Measurements from ENCODE around the gene CDRT15L2.
"Not testable (repeated sequence)": the region's sequence is repeated elsewhere in the genome, so short reads cannot be mapped to it uniquely, and the experiment has no call there.

Gene CDRT15L2

GRCh38 chr17:20579424-20579823 is at the start of gene CDRT15L2:
TSS of gene CDRT15L2 (plus strand) at chr17:20579724. CDS start at chr17:20579744, 20 bp downstream.
- not testable (repeated sequence) for DNase-seq (ENCODE audit: low spot score)

- DNase-seq (ENCODE audit: low spot score) = not testable (repeated sequence)
These were observed 49.4 kb upstream of the CDRT15L2 start for GRCh38 chr17:20530104-20530503.

GRCh38 chr17:20532544-20533090 is 46.9 kb upstream of the CDRT15L2 start:
- DNase-seq (ENCODE audit: low spot score) = not testable (repeated sequence)

DNA sequence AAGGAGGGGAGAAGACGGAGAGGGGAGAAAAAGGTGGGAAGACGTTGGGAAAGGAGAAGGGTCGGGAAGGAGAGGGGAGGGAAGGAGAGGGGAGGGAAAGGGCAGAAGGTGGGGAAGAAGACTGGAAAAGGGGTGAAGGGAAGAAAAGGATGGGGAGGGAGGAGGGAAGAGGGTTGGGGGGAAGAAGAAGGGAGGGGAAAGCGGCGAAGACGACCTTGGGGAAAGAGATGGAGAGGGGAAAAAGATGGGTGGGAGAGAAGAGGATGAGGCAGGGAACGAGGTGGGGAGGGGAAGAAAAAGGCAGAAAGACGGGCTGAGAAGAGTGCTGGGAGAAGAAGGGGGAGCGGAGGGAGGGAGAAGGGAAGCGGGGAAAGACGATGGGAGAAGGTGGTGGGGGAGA is 46.3 kb upstream of the CDRT15L2 start:
- DNase-seq (ENCODE audit: low spot score) = not testable (repeated sequence)

GRCh38 chr17:20534711-20535550 is 44.6 kb upstream of the CDRT15L2 start:
- DNase-seq (ENCODE audit: low spot score) = peak; percentile 16

DNA sequence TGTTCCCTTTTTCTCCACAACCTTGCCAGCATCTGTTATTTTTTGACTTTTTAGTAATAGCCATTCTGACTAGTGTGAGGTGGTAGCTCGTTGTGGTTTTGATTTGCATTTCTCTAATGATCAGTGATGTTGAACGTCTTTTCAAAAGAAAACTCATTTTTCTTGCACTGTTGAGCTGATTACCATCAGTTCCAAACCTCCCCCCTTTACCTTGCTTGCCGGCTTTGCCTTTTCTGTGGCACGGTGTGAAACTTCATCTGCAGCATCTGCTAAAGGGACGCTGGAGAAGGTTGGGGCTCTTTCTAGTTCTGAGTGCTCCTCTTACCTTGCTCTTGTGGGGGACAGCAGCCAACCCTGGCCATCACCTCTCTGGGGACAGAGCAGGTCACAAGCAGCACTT is 39.1 kb upstream of the CDRT15L2 start:
- not testable (repeated sequence) for DNase-seq (ENCODE audit: low spot score)

GRCh38 chr17:20540865-20541264 is 38.7 kb upstream of the CDRT15L2 start:
- not testable (repeated sequence) for DNase-seq (ENCODE audit: low spot score)

DNA sequence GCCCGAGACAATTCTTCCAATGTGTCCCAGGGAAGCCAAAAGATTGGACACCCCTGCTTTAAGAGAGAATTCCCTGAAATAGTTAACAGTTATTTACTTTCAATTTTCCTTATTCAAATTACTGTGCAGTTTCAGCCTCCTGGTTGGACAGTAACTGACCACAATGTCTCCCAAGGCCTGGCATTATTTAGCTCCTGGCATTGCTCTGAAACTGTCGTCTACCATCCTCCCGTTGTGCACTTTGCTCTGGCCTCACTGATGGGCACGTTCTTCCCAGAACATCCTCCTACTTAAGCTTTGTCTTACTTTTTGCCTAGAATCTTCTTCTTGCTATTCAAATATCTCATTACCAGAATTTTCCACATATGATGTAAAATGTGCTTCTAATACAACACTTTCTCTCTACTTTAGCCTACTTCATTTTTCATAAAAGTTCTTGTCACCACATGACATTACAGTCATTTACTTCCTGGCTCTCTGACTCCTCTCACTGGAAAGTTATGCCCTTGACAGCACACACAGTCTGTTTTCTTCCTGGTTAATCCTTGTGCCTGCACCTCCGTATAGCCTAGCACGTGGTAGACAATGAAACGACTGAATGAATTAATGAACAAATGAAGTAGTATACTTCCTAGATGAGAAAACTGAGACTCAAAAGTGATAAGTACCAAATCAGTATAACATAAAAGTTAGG is 37.5 kb upstream of the CDRT15L2 start:
- not testable (repeated sequence) for DNase-seq (ENCODE audit: low spot score)

GRCh38 chr17:20547923-20548322 is 31.6 kb upstream of the CDRT15L2 start:
- DNase-seq (ENCODE audit: low spot score) = not testable (repeated sequence)

GRCh38 chr17:20552920-20553319 is 26.6 kb upstream of the CDRT15L2 start:
- not testable (repeated sequence) for DNase-seq (ENCODE audit: low spot score)

DNA sequence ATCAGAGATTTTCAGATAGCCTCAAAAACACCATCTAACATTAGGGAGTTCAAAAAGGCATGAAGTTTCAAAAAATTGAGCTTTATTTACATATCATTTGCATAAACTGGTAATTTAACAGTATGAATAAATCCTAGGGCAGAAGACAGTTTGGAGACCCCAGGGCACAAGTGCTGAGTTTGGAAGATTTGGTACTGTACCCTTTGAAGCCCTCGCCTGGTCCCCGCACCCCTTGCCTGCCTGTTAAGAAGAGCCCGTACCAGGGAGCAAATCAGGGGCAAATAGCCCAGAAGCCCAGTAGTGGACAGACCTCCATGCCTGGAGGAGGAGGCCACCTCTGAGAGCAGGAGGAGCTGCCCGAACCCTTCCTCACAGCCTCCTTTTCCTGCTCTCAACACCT is 24.8 kb upstream of the CDRT15L2 start:
- DNase-seq (ENCODE audit: low spot score) = not testable (repeated sequence)

GRCh38 chr17:20555135-20556010 is 24.2 kb upstream of the CDRT15L2 start:
- DNase-seq (ENCODE audit: low spot score) = not testable (repeated sequence)

DNA sequence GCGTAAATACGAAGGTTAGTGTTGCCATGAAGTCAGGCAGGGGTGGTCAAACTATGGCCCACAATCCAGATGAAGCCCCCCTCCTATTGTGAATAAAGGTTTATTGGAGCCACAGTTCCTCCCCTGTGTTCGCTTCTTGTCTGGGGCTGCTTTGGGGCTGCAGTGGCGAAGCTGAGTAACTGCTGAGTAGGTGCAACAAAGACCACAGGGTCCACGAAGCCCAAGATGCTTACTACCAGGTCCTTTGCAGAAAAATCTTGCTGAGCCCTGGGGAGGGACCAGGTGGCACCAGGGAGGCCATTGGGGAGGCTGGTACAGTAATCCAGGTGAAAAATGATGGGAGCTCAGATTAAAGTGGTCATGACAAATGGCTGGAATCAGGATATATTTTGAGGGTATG is 21.4 kb upstream of the CDRT15L2 start:
- DNase-seq (ENCODE audit: low spot score) = not testable (repeated sequence)

GRCh38 chr17:20559018-20559417 is 20.5 kb upstream of the CDRT15L2 start:
- not testable (repeated sequence) for DNase-seq (ENCODE audit: low spot score)

GRCh38 chr17:20562587-20562986 is 16.9 kb upstream of the CDRT15L2 start:
- no peak for DNase-seq (ENCODE audit: low spot score)

DNA sequence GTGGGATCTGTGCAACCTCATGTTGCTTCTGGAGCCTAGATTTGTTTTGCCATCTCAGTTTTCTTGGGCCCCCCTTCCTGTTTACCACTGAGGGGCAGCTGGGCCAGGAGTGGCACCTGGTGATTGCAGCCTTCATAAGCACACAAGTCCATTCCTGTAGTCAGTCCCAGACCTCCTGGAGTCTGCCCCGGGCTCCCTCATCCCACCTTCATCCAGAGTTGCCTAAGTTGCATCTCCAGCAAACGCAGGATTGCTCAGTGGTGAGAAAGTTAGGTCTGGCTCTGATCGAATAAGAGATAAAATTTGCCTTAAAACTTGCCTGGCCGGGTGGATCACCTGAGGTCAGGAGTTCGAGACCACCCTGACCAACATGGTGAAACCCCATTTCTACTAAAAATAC is 14.3 kb upstream of the CDRT15L2 start:
- not testable (repeated sequence) for DNase-seq (ENCODE audit: low spot score)

GRCh38 chr17:20565711-20566110 is 13.8 kb upstream of the CDRT15L2 start:
- no peak for DNase-seq (ENCODE audit: low spot score)

DNA sequence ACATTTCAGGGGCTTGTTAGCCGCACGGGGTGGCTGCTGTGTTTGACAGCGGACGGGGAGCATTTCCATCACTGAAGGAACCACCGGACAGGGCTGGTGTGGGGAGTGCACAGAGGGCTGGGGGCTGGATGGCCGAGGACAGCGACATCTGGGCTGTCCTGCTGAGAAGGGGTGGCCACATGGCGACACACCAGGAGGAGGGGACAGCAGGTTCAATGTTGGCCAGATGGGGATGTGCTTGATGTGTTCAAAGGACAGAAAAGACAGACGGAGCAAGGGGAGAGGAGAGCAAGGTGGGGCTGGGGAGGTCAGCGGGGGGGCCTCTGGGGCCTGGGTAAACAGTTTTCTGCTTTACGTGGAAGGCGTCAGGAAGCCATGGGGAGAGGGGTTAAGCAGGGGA is 12.8 kb upstream of the CDRT15L2 start:
- DNase-seq (ENCODE audit: low spot score) = not testable (repeated sequence)

GRCh38 chr17:20567421-20567820 is 12.1 kb upstream of the CDRT15L2 start:
- not testable (repeated sequence) for DNase-seq (ENCODE audit: low spot score)

DNA sequence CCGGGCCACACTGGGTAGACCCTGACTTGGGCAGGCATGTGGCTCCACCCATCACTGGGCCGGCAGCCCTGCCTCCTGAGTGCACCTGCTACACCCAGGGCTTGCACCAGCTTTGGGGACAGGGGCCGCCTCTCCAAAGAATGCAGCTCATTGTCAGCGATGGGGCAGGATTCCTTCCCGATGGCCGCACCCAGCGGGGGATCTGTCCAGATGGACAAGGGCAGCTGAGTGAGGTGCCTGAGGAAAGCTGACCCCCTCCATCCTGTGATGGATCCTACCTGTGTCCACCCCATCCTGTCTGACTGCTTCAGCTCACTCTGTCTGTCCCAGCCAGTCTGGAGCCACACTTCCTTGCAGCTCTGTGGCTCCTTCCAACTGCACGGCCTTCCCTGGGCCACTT is 10.9 kb upstream of the CDRT15L2 start:
- DNase-seq (ENCODE audit: low spot score) = not testable (repeated sequence)

DNA sequence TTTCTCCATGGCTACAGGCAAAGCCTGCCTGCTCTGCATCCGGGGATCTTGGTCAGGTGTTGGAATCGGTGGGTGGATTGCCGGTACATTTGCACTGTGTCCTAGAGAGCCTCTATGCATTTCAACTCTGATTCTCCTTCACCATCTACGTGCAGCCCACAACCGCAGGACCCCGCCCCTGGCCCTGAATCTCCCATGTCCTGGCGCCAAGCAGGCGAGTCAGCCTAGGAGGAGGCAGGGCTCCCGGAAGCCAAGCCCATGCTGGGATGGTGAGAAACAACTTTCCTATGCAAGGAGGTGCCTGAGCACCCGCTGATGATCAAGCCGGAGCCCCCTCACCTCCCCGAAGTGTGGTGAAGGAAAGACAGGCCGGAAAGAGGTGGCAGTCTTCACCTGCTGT is 7.9 kb upstream of the CDRT15L2 start:
- DNase-seq (ENCODE audit: low spot score) = not testable (repeated sequence)

DNA sequence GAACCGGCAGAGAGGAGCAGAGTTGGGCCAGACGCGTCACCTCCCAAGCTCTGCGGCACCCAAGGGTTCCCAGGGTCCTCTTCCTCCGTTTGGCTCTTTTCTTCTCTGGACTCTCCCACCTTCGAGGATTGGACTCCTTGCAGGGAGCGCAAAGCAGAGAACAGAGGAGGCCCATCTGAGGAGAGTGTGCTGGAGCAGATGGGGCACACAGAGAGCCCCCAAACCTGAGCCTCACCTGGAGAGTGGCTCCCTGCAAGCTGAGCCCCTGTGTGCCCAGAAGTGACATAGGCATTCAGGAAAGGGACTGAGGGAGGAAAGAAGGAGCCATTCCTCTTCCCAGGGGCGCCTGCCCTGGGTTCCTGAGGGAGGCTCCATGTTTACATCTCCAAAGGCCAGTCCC is 6.3 kb upstream of the CDRT15L2 start:
- not testable (repeated sequence) for DNase-seq (ENCODE audit: low spot score)
